ENCODE results near the gene NCAPD2. TPM values are rescaled to one million over a fixed set of nuclear protein-coding genes. Genes with fewer than 3 reads are reported as not detected.
"Not testable (repeated sequence)": the region's sequence is repeated elsewhere in the genome, so short reads cannot be mapped to it uniquely, and the experiment has no call there.

Gene NCAPD2
- total RNA-seq, 3 donors from 2014 or later, result 21.6 to 66.7 (median 53.9) TPM

- no peak for DNase-seq (ENCODE audit: low spot score in 2 of 2)
- TF ChIP-seq POLR2A (IDR thresholded peaks at IDR 0.05) (no peak), CTCF (IDR thresholded peaks at IDR 0.05) (no peak), POLR2AphosphoS5 (IDR thresholded peaks at IDR 0.05) (no peak)
- Histone ChIP-seq H3K27me3 (no peaks in the 10 kb centered on the region), H3K9me3 (no peaks in the 10 kb centered on the region), H3K27ac (peak overlapping the region in 1 of 2 donors; percentile 94), H3K4me1 (peaks cover 4 to 11% of the 10 kb centered on the region in 2 donors), H3K36me3 (no peaks in the 10 kb centered on the region), H3K4me3 (peak overlapping the region; percentile 70 to 89 (median 76))
- intact Hi-C loops (cut with DNase I; ENCODE audit: low total_unique reads), result no loop called here
Measured at GRCh38 chr12:6494258-6494743, 399 bp downstream of the NCAPD2 start.

- no peak for TF ChIP-seq CTCF (IDR thresholded peaks at IDR 0.05)
- TF ChIP-seq POLR2AphosphoS5 (IDR thresholded peaks at IDR 0.05), result no peak
- TF ChIP-seq POLR2A (IDR thresholded peaks at IDR 0.05), result no peak
- H3K4me1 ChIP-seq, result peaks cover 4 to 11% of the 10 kb centered on the region in 2 donors
- no peaks in the 10 kb centered on the region for H3K27me3 ChIP-seq
- peak overlapping the region in 2 of 3 donors; percentile 76 to 89 for H3K4me3 ChIP-seq
- intact Hi-C loops (cut with DNase I; ENCODE audit: low total_unique reads), result no loop called here
- H3K36me3 ChIP-seq, result no peaks in the 10 kb centered on the region
- no peaks in the 10 kb centered on the region for H3K9me3 ChIP-seq
- DNase-seq (ENCODE audit: low spot score in 2 of 2), result no peak
- no peak overlapping the region for H3K27ac ChIP-seq
Measured at GRCh38 chr12:6494968-6495367, 1.1 kb downstream of the NCAPD2 start.

GRCh38 chr12:6497291-6497690 is 3.4 kb downstream of the NCAPD2 start:
- intact Hi-C loops (cut with DNase I; ENCODE audit: low total_unique reads); H3K4me3 ChIP-seq; H3K27me3 ChIP-seq; H3K9me3 ChIP-seq; H3K27ac ChIP-seq; DNase-seq (ENCODE audit: low spot score in 2 of 2); H3K36me3 ChIP-seq: not testable (repeated sequence)
- peaks cover 4 to 10% of the 10 kb centered on the region in 2 donors for H3K4me1 ChIP-seq

GRCh38 chr12:6500466-6500865 is 6.6 kb downstream of the NCAPD2 start:
- Histone ChIP-seq H3K27ac (no peak overlapping the region), H3K4me1 (no peaks in the 10 kb centered on the region), H3K27me3 (no peaks in the 10 kb centered on the region), H3K36me3 (no peaks in the 10 kb centered on the region), H3K4me3 (no peak overlapping the region), H3K9me3 (no peaks in the 10 kb centered on the region)
- intact Hi-C loops (cut with DNase I; ENCODE audit: low total_unique reads), result no loop called here
- DNase-seq (ENCODE audit: low spot score in 2 of 2), result no peak
- no peak for TF ChIP-seq POLR2AphosphoS5 (IDR thresholded peaks at IDR 0.05)
- TF ChIP-seq CTCF (IDR thresholded peaks at IDR 0.05), result no peak
- TF ChIP-seq POLR2A (IDR thresholded peaks at IDR 0.05), result no peak

GRCh38 chr12:6507102-6507998 is 13.4 kb downstream of the NCAPD2 start:
- intact Hi-C loops (cut with DNase I; ENCODE audit: low total_unique reads), result no loop called here
- no peaks in the 10 kb centered on the region for H3K27me3 ChIP-seq
- DNase-seq (ENCODE audit: low spot score in 2 of 2), result no peak
- H3K4me3 ChIP-seq, result no peak overlapping the region
- no peaks in the 10 kb centered on the region for H3K9me3 ChIP-seq
- no peak for TF ChIP-seq CTCF (IDR thresholded peaks at IDR 0.05)
- no peak for TF ChIP-seq POLR2AphosphoS5 (IDR thresholded peaks at IDR 0.05)
- TF ChIP-seq POLR2A (IDR thresholded peaks at IDR 0.05), result no peak
- H3K4me1 ChIP-seq, result no peaks in the 10 kb centered on the region
- no peaks in the 10 kb centered on the region for H3K36me3 ChIP-seq
- peak overlapping the region; percentile 2 to 28 for H3K27ac ChIP-seq
